Posterior vena cava (tissue), 2 donors: ENCODE results near the gene TNS4. TPM values are rescaled to one million over a fixed set of nuclear protein-coding genes. Genes with fewer than 3 reads are reported as not detected.

Source experiments
- DNase-seq: peaks from one replicate; pipeline ENCODE4 v3.0.0-alpha.2; 2020; ENCODE audit warnings: low spot score
- intact Hi-C, 2 donors: fragments of 100-400 bp; cut with DNase I; formaldehyde crosslinking; loops; one replicate each; pipeline versions ENCODE4 v1.14.1 to v1.14.2; 2022 to 2023
- total RNA-seq, 2 donors: library from RNA; stranded (reverse); fragmentation: NEBNext Ultra II Directional; extraction: Animal tissue kit (Norgen Biotek cat#: 25700); gene quantifications; one replicate each; pipeline ENCODE4 v1.2.1, GENCODE V29; 2021
- donor health status: DM: yes; HTN: yes; CAD: no.
- donor health status: DM: yes; HTN: yes; CAD: no.

TNS4 gene
- total RNA-seq, 2 donors from 2014 or later: 0.14 to 0.38 TPM

GRCh38 chr17:40466298-40466971 lies 35.0 kb downstream of the TNS4 start:
- intact Hi-C loops: no loop called here
- no peak for DNase-seq

GRCh38 chr17:40464392-40464855 lies 37.0 kb downstream of the TNS4 start:
- intact Hi-C loops: no loop called here
- no peak for DNase-seq

DNA sequence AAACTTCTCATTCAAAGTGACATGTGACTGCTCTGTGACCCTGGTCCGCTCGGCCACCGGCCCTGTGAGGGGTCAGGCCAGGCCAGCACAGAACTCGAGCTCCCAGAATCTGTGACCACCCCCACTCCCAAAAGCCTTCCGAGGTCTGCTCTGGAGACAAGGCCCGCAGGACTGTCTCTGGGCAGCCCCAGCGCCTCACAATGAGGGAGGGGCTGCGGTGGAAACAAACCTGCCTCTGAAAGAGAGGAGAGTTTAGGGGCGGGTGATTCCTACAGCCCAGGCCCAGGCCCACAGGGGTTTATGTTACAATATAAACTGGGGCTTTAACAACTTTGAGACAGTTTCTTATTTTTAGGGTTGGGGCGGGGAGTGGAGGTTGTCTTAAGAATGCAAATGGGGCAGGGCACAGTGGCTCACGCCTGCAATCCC lies 38.3 kb downstream of the TNS4 start:
- DNase-seq: no peak

DNA sequence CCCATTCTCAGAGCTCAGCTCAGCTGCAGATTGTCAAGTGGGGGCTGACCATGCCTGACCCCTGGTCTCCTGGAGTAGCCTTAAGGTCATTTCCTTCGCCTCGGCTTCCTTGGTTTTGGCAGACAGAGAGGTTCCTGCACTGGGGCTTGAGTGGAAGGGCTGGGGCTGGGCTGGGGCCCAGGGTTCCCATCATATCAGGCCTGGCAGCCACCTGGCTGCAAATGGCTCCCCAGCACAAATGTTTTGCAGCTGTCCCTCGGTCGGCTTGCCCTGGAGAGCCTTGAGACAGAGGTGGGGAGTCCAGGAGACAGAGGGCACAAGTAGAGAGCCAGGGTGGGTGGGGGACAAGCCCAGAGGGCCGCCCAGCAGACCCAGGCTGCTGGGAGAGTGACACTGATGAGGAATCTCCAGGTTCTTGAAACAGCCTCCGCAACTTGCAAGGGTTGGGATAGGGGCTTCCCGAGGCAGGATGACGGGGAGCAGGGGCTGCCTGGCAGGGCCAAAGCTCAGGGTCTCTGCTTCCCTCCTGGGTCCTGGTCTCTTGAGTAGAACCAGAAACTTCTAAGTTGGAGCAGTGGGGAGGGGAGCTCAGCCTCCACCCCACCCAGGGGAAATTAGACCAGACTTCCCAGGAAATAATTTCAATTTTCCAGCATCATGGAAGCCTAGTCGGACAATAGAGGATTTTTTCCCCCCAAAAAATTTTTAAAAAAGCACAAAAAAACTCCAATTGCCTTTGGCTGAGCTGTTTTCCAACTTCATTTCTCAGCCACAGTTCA lies 38.9 kb downstream of the TNS4 start:
- intact Hi-C loops: no loop called here
- DNase-seq: no peak

More for the DNA sequence above, 38.3 kb downstream of the TNS4 start:
- intact Hi-C loops: no loop called here

GRCh38 chr17:40461732-40462342 lies 39.6 kb downstream of the TNS4 start:
- intact Hi-C loops: no loop called here
- DNase-seq: no peak

DNA sequence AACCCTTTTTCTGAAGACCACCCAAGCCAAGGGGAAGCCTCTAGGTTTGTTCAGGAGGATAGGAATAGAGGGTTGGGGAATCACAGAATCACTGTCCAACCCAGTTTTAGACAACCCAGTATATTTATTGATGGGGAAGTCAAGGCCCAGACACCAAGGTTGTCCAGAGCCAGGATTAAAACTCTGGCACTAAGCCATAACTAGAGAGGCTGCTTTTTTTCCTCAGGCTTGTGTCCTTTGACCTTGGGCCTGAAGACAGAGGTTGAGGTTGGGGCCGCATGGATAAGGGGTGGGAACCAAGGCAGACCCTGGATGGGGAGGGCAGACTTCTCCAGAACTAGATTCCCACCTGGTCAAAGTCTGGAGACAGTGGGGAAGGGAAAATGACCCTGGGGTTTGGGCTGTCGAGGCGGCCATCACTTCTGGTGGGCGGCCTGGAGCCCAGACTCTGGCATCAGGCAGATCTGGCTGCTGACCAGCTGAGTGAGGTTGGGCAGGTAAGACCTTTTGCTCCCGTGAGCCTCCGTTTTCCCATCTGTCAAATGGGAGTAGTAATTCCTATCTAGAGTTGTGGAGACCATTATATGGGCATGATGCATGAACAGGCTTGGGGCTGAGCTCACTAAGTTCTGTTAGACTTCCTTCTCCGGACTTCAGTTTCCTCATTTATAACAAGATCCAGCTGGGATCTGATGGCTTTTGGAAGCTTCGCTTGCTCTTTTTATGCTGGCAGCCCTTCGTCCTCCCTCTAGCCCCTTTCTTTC lies 40.3 kb downstream of the TNS4 start:
- intact Hi-C loops: no loop called here
- no peak for DNase-seq

DNA sequence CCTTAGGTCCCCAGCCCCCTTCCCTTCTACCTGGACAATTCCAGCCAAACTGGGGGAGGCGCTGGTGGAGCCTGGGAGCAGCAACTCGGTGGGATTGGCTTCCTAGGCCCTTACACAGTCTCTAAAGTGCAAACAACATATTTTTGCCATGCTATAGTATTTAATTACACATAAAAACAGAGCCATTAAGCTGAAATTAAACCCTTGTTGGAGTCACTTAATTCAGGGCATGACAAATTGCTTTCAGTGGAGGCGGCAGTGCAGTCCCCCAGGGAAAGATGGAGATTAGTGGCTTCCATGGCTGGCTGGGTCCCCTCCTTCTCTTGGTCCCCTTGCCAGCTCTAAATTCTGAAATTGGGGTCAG lies 40.8 kb downstream of the TNS4 start:
- DNase-seq: no peak
- intact Hi-C loops: no loop called here

- no peak for DNase-seq
- intact Hi-C loops: no loop called here
Measured at GRCh38 chr17:40459636-40460603, 41.5 kb downstream of the TNS4 start.

DNA sequence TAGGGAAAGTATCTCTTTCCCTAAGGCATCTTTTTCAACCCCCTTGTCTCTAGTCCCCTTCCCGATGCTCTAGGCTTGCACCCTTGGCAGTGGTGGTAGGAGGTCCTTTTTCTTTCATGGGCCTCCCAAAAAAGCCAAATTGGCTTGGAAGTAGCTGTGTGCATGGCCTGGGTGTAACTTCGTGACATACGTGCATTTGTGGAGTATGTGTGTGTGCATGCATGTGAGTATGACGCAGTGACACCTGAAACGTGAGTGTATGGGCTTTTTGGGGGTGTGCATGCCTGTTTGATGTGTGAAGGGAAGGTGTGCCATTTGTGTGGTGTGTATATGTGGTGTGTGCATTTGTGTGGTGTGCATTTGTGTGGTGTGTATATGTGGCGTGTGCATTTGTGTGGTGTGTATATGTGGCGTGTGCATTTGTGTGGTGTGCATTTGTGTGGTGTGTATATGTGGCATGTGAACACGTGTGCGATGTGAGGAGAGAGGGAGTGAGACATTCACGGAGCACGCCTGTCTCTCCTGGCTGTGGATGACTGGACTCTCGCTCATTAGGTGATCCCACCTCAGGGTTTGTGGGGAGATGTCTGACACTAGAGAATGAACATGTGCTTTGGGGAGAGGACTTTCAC lies 42.5 kb downstream of the TNS4 start:
- intact Hi-C loops: no loop called here
- no peak for DNase-seq

DNA sequence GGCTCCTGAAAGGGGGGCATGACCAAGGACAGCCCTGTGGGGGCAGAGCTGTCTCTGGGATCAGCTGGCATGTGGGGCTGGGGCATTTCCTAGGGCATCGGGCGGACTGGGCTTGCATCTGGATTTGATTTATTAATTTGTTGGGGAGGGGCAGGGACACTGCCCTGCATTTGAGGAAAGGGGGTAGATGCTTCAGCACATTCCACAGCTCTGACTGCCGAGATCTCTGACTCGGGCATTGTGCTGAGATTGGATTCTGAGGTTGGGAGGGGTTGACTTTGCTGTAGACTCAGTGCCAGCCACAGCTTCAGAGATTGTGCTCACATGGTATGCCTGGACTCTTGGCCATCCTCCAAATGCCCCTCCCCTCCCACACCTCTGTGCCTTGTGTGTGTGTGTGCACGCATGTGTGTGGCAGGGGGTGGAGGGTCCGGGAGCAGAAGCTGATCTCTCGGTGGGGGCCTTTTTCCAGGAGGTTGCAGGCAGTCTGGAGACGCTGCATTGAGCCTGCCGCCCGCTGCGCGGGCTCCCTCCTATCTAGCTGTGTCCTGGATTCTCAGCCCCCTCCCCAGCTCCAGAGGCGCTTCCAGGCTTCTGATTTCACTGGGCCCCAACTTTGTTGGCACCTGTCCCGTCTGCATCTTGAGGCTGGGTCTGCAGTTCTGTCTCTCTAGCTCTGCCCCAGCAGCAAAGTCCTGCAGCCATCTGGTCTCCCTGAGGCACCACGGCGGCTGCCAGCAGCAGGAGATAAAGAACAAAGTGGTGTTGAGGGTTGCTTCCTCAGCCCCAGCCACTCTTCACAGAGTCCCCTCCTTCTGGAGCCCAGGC lies 43.2 kb downstream of the TNS4 start:
- DNase-seq: no peak
- intact Hi-C loops: no loop called here

DNA sequence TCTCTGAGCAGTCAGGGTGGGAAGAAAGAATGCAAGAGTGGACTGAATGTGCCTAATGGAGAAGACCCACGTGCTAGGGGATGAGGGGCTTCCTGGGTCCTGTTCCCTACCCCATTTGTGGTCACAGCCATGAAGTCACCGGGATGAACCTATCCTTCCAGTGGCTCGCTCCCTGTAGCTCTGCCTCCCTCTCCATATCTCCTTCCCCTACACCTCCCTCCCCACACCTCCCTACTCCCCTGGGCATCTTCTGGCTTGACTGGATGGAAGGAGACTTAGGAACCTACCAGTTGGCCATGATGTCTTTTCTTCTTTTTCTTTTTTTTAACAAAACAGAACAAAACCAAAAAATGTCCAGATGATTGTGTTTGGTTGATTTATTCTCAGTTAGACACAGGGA lies 44.1 kb downstream of the TNS4 start:
- no peak for DNase-seq
- intact Hi-C loops: no loop called here

DNA sequence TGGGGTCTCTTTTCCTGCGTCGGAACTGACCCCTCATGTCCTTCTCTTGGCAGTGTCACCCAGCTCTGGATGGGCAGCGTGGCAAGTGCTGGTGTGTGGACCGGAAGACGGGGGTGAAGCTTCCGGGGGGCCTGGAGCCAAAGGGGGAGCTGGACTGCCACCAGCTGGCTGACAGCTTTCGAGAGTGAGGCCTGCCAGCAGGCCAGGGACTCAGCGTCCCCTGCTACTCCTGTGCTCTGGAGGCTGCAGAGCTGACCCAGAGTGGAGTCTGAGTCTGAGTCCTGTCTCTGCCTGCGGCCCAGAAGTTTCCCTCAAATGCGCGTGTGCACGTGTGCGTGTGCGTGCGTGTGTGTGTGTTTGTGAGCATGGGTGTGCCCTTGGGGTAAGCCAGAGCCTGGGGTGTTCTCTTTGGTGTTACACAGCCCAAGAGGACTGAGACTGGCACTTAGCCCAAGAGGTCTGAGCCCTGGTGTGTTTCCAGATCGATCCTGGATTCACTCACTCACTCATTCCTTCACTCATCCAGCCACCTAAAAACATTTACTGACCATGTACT lies 44.9 kb downstream of the TNS4 start:
- no peak for DNase-seq
- intact Hi-C loops: no loop called here

GRCh38 chr17:40454613-40454995 lies 46.8 kb downstream of the TNS4 start:
- no peak for DNase-seq
- intact Hi-C loops: no loop called here

- DNase-seq: no peak
- intact Hi-C loops: no loop called here
Measured at GRCh38 chr17:40453881-40454612, 47.4 kb downstream of the TNS4 start.

- intact Hi-C loops: no loop called here
- DNase-seq: no peak
Measured at GRCh38 chr17:40452921-40453378, 48.5 kb downstream of the TNS4 start.

GRCh38 chr17:40452216-40452787 lies 49.1 kb downstream of the TNS4 start:
- intact Hi-C loops: no loop called here
- DNase-seq: no peak
